B cell (primary cell): ENCODE measurements around the gene AP4S1. TPM values are rescaled to one million over a fixed set of nuclear protein-coding genes. Genes with fewer than 3 reads are reported as not detected.

ENCODE experiments used
- ATAC-seq: fragments of 200-7000 bp; cut with Tn5 transposase; one replicate; pipeline ENCODE4 v1.10.0; 2021; ENCODE audit warnings: low read depth, mild to moderate bottlenecking, moderate number of reproducible peaks, moderate library complexity
- CTCF ChIA-PET: fragments of 350-600 bp; sonication (Branson Sonifier 250); formaldehyde crosslinking; loops from one replicate; lab custom pipeline; 2021; ENCODE audit warnings: antibody characterized with exemption, inconsistent platforms; lab: Charles Lee
- POLR2A ChIA-PET: fragments of 350-600 bp; sonication (Branson Sonifier 250); formaldehyde crosslinking; loops from one replicate; lab custom pipeline; 2021; ENCODE audit warnings: antibody characterized with exemption; lab: Charles Lee
- DNase-seq: peaks from one replicate; pipeline ENCODE4 v3.0.0; 2013
- H2AFZ ChIP-seq: 2 replicates; pipeline ENCODE4 v1.6.1; 2012; ENCODE audit warnings: mild to moderate bottlenecking, low read depth, low read length; ENCODE audit not compliant: insufficient read depth, poor library complexity, severe bottlenecking
- H3K27ac ChIP-seq, 2 donors: 1 replicate in 1 of 2; 2 replicates in 1 of 2; pipeline ENCODE4 v1.5.1; 2012 to 2013; ENCODE audit warnings: low read length in 2 of 2, mild to moderate bottlenecking in 2 of 2, moderate library complexity in 1 of 2
- H3K27me3 ChIP-seq, 4 experiments: fragments of 200-600 bp in 1 of 4; sonication (generic) in 1 of 4; replicated peaks in 1 of 4; 1 replicate in 2 of 4; 2 replicates in 2 of 4; pipeline versions ENCODE4 v1.6.1 to v1.7.0; 2013 to 2016; ENCODE audit warnings: low read length in 3 of 4, mild to moderate bottlenecking in 2 of 4, mixed read lengths in 1 of 4, moderate library complexity in 1 of 4; ENCODE audit not compliant: insufficient read depth in 4 of 4, control insufficient read depth in 3 of 4; ENCODE audit errors: control extremely low read depth in 1 of 4
- H3K36me3 ChIP-seq, 2 experiments: replicated peaks in 1 of 2; 1 replicate in 1 of 2; 2 replicates in 1 of 2; pipeline versions ENCODE4 v1.6.1 to v1.7.1; 2013; ENCODE audit warnings: low read length in 1 of 2; ENCODE audit not compliant: insufficient read depth in 2 of 2, control insufficient read depth in 1 of 2; ENCODE audit errors: control extremely low read depth in 1 of 2, extremely low read depth in 1 of 2
- H3K4me1 ChIP-seq, 2 donors: fragments of 200-600 bp in 1 of 2; sonication (generic) in 1 of 2; 1 replicate in 1 of 2; 2 replicates in 1 of 2; pipeline versions ENCODE4 v1.5.1 to v1.6.1; 2013 to 2017; ENCODE audit warnings: low read length in 2 of 2; ENCODE audit not compliant: control insufficient read depth in 2 of 2, insufficient read depth in 2 of 2
- H3K4me2 ChIP-seq: replicated peaks from 2 replicates; pipeline ENCODE3; 2012; ENCODE audit warnings: mild to moderate bottlenecking, low read depth, low read length; ENCODE audit not compliant: poor library complexity, severe bottlenecking
- H3K4me3 ChIP-seq, 5 experiments: fragments of 200-600 bp in 1 of 5; sonication (generic) in 1 of 5; 1 replicate in 3 of 5; 2 replicates in 2 of 5; pipeline versions ENCODE4 v1.5.1 to v1.7.0; 2011 to 2016; ENCODE audit warnings: low read length in 4 of 5, mild to moderate bottlenecking in 4 of 5, low read depth in 2 of 5, control low read depth in 1 of 5, moderate library complexity in 1 of 5; ENCODE audit not compliant: insufficient read depth in 1 of 5; ENCODE audit errors: control extremely low read depth in 1 of 5, extremely low read depth in 1 of 5
- H3K79me2 ChIP-seq: fragments of 200-600 bp; sonication (generic); one replicate; pipeline ENCODE4 v1.6.0; 2016; ENCODE audit warnings: low read length; ENCODE audit not compliant: control insufficient read depth, insufficient read depth
- H3K9ac ChIP-seq: fragments of 200-600 bp; sonication (generic); 2 replicates; pipeline ENCODE4 v1.6.1; 2017; ENCODE audit warnings: mild to moderate bottlenecking, low read length, moderate library complexity
- H3K9me3 ChIP-seq, 3 donors: one replicate each; pipeline versions ENCODE4 v1.6.1 to v1.7.1; 2013; ENCODE audit warnings: low read length in 2 of 3; ENCODE audit not compliant: control insufficient read depth in 2 of 3, insufficient read depth in 1 of 3; ENCODE audit errors: control extremely low read depth in 1 of 3
- H4K20me1 ChIP-seq: 2 replicates; pipeline ENCODE4 v1.6.0; 2012; ENCODE audit warnings: mild to moderate bottlenecking, low read length; ENCODE audit not compliant: insufficient read depth, control insufficient read depth, poor library complexity, severe bottlenecking
- H3K27ac Mint-ChIP-seq: one replicate; pipeline ENCODE4 v1.8.0; 2021; ENCODE audit warnings: mixed read lengths
- H3K27me3 Mint-ChIP-seq: one replicate; pipeline ENCODE4 v1.8.0; 2021; ENCODE audit warnings: mixed read lengths
- H3K4me1 Mint-ChIP-seq: one replicate; pipeline ENCODE4 v1.8.0; 2021; ENCODE audit warnings: mixed read lengths
- H3K4me3 Mint-ChIP-seq: one replicate; pipeline ENCODE4 v1.8.0; 2021; ENCODE audit warnings: mixed read lengths
- H3K9me3 Mint-ChIP-seq: one replicate; pipeline ENCODE4 v1.8.0; 2022; ENCODE audit warnings: mixed read lengths; ENCODE audit not compliant: insufficient read depth
- EZH2 ChIP-seq: IDR thresholded peaks from 2 replicates; pipeline ENCODE4 v1.6.1; 2012; ENCODE audit warnings: borderline replicate concordance, low read depth, mild to moderate bottlenecking, moderate library complexity, low read length; ENCODE audit not compliant: insufficient read depth, poor library complexity, severe bottlenecking
- WGBS: methylation state at CpG from one replicate; pipeline ENCODE4 v1.1.5; 2013; ENCODE audit warnings: missing lambda C conversion rate; ENCODE audit not compliant: insufficient coverage; 5-methylcytosine and 5-hydroxymethylcytosine counted together
- intact Hi-C: fragments of 100-400 bp; cut with micrococcal nuclease; formaldehyde crosslinking; loops from one replicate; pipeline ENCODE4 v1.10.0; 2022
- polyA plus RNA-seq: library from polyadenylated mRNA; depleted of rRNA; stranded (reverse); fragments of >200 nt; gene quantifications from 2 replicates; pipeline ENCODE4 v1.2.3, GENCODE V29; 2012
- total RNA-seq, 2 donors: library from RNA; stranded (reverse); fragments of 120-200 nt in 1 of 2; gene quantifications; 1 replicate in 1 of 2; 2 replicates in 1 of 2; pipeline versions ENCODE4 v1.2.3 to v1.2.4, GENCODE V29; 2013 to 2022
- TF ChIP-seq, protein P1 (sequence below): fragments of 200-600 bp; IDR thresholded peaks from one replicate; pipeline ENCODE4 v1.8.0; 2022; ENCODE audit warnings: antibody characterized with exemption, mild to moderate bottlenecking

The AP4S1 gene
- total and polyA plus RNA-seq, 2 donors (not counting 1 experiment from before 2014, with no cell fraction given), result 3.4 to 15.9 TPM

DNA sequence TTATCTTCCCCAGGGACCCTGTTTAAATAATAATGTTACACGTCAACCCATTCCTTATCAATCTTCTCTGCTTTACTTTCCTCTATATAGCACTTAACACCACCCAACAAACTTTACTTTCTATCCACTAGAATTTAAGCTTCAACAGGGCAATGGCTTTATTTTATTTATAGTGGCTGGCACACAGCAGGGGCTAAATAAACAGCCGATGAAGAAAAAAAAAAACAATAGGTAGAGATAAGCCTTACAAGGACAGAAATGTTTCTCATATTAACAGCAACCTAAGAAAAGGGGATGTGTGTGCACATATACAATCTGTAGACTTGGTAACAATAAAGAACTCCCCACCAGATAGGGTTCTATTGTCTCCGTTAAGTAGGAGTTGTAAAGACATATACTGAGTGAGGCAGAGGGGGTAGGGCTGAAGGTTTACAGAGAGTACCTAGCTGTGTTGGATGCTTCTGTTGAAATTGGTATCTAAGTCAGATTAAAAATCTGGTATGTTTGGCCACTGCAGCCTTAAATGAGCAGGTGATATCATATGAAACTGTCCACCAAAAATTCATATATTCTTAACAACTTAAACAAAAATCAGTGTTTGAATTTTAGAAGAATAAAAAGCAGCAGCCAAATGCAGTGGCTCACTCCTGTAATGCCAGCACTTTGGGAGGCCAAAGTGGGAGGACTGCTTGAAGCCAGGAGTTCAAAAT is 24.7 kb upstream of the AP4S1 start:
- no peak for DNase-seq
- intact Hi-C loops, result no loop called here
- POLR2A ChIA-PET, result no interaction called here
- peaks cover 12 to 21% (median 15%) of the 10 kb centered on the region in 3 donors for H3K9me3 ChIP-seq
- peaks cover 80% of the 10 kb centered on the region for H3K79me2 ChIP-seq
- CTCF ChIA-PET, result interaction anchor here (0.7 kb wide), 1 partner anchor 16 kb away, joined by 3 read pairs; no protein-coding TSS in a partner anchor
- no peak overlapping the region for H3K4me3 ChIP-seq
- H3K9ac ChIP-seq, result no peak overlapping the region
- H3K4me2 ChIP-seq, result no peak overlapping the region
- Mint-ChIP-seq H3K27me3 (no peaks in the 10 kb centered on the region), H3K9me3 (peaks cover 6% of the 10 kb centered on the region), H3K4me1 (peaks cover 17% of the 10 kb centered on the region), H3K27ac (no peak overlapping the region), H3K4me3 (no peak overlapping the region)
- no peak overlapping the region for H2AFZ ChIP-seq
- peaks cover 32% of the 10 kb centered on the region for H4K20me1 ChIP-seq
- no peaks in the 10 kb centered on the region for H3K4me1 ChIP-seq
- ATAC-seq, result no peak
- 100% methylated on average over 1 of the region's 3 CpGs for whole genome bisulfite sequencing
- H3K36me3 ChIP-seq, result peaks cover 2 to 9% of the 10 kb centered on the region in 2 experiments
- H3K27ac ChIP-seq, result no peak overlapping the region
- no peak for TF ChIP-seq EZH2
- TF ChIP-seq, protein P1, sequence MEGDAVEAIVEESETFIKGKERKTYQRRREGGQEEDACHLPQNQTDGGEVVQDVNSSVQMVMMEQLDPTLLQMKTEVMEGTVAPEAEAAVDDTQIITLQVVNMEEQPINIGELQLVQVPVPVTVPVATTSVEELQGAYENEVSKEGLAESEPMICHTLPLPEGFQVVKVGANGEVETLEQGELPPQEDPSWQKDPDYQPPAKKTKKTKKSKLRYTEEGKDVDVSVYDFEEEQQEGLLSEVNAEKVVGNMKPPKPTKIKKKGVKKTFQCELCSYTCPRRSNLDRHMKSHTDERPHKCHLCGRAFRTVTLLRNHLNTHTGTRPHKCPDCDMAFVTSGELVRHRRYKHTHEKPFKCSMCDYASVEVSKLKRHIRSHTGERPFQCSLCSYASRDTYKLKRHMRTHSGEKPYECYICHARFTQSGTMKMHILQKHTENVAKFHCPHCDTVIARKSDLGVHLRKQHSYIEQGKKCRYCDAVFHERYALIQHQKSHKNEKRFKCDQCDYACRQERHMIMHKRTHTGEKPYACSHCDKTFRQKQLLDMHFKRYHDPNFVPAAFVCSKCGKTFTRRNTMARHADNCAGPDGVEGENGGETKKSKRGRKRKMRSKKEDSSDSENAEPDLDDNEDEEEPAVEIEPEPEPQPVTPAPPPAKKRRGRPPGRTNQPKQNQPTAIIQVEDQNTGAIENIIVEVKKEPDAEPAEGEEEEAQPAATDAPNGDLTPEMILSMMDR, result no peak
- H3K27me3 ChIP-seq, result no peaks in the 10 kb centered on the region

DNA sequence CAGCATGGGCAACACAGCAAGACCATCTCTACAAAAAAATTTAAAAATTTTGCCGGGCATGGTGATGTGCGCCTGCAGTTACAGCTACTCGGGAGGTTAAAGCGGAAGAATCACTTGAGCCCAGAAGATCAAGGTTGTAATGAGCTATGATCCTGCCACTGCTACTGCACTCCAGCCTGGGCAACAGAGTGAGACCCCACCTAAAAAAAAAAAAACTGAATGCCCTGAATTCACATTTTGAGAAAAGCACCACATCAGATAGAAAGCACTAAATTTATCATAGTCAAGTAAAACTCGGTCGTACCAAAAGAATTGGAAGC is 24.1 kb upstream of the AP4S1 start:
- no peak for TF ChIP-seq EZH2
- TF ChIP-seq, protein P1, result no peak
- DNase-seq (no peak), ATAC-seq (no peak)
- H4K20me1 ChIP-seq, result peaks cover 27% of the 10 kb centered on the region
- Mint-ChIP-seq H3K27ac (no peak overlapping the region), H3K4me1 (peaks cover 12% of the 10 kb centered on the region), H3K4me3 (no peak overlapping the region), H3K9me3 (peaks cover 6% of the 10 kb centered on the region), H3K27me3 (no peaks in the 10 kb centered on the region)
- no peak overlapping the region for H3K27ac ChIP-seq
- peaks cover 80% of the 10 kb centered on the region for H3K79me2 ChIP-seq
- no peaks in the 10 kb centered on the region for H3K4me1 ChIP-seq
- no peak overlapping the region for H3K4me2 ChIP-seq
- no peaks in the 10 kb centered on the region for H3K27me3 ChIP-seq
- H3K9me3 ChIP-seq, result peaks cover 12 to 21% (median 15%) of the 10 kb centered on the region in 3 donors
- intact Hi-C loops, result no loop called here
- CTCF ChIA-PET, result no interaction called here
- H2AFZ ChIP-seq, result no peak overlapping the region
- no peak overlapping the region for H3K9ac ChIP-seq
- POLR2A ChIA-PET, result interaction anchor here (0.6 kb wide), 1 partner anchor 24 kb away, joined by 3 read pairs; the partner anchor contains the start of gene AP4S1
- no peak overlapping the region for H3K4me3 ChIP-seq
- 97% methylated on average over 6 of the region's 6 CpGs for WGBS
- peaks cover 2 to 9% of the 10 kb centered on the region in 2 experiments for H3K36me3 ChIP-seq
